ENCODE results near the gene FGGY.

The FGGY gene

DNA sequence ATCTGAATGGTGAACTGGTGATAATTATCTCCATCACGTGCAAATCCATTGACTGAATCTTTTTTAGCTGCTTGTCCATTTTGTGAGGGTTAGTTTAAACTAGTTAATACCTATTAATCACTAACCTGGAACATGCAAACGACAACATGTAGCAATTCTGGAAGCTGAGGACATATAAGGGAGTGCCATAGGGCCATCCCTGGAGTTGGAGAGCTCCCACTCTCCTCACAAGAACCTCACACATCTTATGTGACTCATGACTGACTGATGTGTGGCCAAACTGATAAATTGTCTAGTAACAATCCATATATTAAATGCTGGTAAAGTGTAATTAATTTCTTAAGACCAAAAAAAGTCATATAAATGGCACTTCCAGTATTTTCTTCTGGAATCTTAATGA lies 454.9 kb downstream of the FGGY start:
- no peak for DNase-seq

DNA sequence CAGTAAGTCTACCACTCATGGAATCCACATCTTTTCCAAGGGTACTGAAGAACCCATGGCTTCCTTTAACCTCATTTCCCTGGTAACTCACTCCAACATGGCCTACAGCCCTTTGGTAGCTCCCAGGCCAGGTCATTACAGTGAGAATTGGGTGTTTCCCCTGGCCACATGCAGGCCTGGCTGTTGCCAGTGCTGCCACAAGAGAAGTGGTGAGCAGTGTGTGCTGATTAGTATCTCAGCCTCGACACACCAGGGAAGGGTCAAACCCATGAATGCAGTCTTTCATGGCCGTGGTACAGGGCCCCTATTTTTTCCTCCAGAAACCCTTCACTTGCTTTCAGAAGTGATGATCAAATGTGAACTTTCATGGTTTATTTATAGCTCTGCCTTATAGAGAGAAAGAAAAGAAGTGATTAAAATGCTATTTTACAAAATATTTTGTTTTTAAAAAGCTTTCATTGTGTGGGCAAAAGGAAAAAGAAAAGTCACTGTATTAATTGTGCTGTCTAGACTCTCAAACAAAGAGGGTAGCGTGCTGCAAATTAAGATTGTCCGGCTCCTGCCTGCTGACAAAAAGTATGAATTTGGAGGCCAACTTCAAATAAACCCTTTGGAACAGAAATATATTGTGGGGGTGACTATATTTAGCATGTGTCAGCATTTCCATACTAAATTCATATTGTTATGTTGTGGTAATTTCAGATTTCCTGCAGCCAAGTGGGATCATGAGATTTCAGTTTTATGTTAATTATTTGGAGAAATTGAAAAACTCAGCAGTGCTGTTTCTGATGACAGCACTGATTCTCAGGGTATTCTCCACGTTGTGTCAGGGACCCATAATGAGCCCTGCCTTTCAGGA lies 455.9 kb downstream of the FGGY start:
- DNase-seq, result no peak

DNA sequence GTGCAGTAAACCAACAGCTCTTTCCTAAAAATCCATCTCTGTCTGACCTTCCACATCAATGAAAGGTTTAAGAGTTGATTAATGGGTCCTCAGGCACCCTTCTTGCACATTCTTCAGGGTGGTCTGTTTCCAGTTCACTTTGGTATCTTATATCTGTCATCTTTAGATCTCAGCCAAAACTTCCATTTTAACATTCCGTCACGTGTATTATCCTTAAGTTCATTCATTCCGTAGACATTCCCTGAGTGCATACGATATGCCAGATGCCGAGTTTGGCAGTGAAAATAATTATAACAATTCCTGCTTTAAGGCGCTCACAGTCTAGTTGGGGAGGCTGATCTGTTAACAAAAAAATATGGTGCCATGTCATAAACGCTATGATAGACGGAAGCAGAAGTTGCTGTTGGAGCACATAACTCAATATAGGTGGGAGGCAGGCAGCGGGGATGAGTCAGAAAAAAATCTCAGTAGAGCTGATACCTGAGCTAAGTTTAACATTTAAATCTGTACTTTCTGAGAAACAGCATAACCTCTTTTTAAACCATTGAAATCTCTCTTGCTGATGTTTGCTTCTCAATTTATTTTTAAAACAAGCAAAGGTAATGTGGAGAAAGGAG lies 458.3 kb downstream of the FGGY start:
- DNase-seq, result no peak

DNA sequence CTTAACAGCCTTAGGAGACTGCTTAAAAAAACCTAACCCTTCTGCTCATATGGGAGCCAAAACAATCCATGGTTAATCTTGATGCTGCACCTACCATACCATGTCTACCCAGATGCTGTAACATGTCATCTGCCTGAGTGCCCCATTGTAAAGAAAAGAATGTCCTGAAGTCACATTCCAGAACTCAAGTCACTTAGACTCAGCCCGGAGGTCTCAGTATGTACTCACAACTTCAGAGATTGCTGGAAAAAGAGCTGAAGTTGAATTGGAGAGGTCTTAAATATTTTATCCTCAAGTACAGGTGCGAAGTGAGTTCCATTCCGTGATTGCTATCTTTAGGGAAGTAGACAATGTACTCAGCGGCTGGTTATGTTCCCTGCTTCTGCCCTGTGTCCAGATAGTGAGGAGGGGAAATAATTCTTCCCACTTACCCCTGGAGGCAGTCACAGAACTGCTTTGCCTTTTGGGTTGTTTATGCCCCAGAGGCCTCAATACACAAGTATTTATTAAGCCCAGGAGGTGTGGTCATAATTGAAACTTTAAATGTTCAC lies 460.4 kb downstream of the FGGY start:
- no peak for DNase-seq

DNA sequence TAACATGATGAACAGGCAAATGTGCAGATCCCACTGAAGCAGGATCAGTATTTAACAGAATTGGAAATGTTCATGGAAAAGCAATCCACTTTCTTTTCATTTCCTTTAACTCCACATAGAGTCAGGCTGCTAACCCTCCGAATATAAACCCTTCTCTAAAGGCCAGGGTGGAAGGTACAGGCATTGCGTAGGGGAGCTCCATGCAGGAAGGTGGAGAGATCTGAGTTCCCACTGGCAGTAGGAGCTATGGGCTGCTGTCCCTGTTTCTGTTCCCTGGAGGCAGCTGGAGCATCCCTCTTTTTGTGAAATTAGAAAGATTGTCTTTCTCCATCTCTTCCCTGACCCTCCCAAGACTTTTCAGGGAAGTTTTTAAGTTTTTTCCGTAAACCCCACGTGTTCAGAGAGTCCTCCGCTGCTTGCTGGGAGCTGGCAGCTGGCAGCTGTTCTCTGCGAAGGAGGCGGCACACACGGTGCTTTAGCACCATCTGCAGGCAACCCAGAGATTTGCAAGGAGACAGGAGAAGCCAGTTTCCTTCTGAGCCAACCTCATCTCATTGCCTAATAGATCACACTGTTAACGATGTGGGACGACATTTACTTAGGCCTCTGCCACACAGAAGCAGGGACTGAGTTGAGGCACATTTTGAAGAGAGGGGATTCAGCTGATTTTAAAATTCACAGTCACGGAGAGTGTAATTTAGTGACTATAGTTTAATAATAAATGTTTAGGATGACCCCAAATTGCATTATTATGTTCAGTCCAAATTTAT lies 462.4 kb downstream of the FGGY start:
- DNase-seq, result peak; percentile 76

DNA sequence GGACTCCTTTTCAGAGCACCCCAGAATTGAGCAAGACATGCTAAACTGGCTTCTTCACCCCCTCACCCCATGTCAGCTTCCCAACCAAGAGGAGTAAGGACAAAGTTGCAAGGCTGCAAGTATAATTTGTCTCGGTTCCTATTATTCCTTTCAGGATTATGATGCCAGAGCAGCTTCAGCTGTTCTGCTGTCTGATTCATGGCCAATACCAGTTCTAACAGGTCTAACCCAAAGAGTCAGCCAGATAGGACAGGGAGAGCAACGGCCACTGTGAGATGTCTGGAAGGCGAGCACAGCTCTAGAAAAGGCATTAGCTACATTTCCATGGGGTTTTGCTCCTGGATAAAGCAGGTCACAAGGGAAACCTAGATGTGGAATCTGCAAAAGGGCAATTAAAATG lies 464.5 kb downstream of the FGGY start:
- peak; percentile 26 for DNase-seq

DNA sequence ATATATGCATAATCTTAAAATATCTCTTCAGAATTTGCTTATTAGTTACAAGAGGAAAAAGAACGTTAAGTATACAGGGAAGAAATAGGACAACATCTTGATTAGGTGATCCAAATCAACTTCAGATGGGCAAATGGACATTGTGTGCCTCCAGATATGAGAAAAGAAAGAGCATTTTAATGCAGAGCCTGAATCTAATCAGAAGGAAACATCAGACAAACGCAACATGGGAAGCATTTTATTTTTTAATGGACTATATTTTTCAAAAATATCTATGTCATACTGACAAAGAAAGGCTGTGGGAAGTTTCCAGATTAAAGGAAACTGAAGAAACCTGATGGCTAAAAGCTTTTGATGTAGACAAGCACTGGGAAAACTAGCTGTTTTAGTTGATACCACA lies 466.5 kb downstream of the FGGY start:
- DNase-seq, result no peak

DNA sequence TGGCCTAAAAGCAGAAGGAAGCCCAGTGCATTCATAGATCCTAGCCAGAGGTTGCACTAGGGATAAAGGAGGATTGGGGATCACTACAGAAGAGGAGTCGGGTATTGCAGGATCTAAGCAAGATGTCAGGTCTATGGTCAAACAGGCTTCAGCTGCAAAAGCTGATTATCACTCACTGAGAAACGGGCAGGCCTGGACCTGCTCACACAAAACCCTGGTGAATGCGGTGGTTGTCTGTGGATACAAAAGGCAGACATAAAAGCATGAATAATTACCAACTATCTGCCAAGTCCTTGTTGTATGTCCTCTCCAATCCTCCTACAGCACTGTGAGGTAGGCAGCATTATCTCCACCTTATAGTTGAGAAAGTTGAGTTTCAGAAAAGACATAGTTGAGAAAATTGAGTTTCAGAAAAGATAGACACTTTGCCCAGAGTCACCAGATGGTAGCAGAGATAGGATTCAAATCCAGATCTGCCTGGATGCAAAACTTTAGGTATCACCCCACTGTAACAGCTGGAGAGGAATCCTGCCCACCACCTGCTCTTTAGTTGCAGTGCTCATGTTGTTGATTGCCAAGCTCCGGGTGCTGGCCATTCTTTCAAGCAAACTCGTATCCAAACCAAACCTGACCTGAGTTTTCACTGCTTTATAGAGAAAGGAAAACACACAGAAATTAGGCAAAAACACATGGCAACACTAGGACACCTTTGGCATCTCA lies 468.3 kb downstream of the FGGY start:
- DNase-seq, result no peak

DNA sequence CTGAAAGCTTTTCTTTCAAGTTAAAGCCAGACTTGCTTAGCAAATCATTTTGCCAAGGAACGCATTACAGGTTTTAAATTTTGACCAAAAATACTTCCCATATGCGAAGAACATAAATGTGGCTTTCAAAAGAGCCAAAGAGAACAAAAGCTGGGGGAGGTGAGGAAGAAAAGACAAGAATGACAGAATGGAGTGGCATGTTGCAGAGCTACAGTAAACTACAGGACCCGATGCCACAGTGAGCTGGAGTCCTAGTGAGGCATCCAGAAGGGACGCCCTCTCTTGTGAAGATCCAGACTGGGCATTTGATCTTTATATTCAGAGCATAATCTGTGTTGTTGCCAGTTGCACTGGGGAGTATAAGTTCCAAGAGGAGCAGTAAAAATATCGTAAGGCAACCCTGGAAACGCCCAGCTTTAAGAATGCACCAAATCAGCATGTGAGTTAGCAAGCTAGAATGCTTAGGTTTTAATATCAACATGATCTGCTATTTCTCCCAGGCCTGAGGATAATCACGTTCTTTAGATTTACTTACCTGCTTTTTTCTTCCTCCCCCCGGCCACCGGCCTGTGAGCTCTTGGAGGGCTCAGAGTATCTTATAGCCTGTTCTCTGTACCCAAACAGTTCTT lies 469.4 kb downstream of the FGGY start:
- DNase-seq, result no peak

DNA sequence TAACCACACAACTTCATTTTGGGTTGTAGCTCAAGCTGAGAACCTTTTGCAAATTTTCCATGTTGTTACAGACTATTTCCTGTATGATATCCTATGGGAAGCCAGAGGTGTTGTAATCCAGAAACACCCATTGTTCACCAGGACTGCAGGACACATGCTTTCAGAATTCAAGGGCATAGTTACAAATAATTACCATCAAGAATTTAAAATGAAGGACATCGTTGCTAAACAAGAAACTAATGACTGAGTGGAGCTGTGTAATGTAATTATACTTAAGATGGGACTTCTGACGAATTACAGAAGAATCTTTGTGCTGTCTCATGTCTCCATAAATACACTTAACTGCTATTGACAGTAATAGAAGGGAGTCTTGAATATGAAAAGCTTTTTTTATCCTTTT lies 470.2 kb downstream of the FGGY start:
- peak; percentile 5 for DNase-seq

DNA sequence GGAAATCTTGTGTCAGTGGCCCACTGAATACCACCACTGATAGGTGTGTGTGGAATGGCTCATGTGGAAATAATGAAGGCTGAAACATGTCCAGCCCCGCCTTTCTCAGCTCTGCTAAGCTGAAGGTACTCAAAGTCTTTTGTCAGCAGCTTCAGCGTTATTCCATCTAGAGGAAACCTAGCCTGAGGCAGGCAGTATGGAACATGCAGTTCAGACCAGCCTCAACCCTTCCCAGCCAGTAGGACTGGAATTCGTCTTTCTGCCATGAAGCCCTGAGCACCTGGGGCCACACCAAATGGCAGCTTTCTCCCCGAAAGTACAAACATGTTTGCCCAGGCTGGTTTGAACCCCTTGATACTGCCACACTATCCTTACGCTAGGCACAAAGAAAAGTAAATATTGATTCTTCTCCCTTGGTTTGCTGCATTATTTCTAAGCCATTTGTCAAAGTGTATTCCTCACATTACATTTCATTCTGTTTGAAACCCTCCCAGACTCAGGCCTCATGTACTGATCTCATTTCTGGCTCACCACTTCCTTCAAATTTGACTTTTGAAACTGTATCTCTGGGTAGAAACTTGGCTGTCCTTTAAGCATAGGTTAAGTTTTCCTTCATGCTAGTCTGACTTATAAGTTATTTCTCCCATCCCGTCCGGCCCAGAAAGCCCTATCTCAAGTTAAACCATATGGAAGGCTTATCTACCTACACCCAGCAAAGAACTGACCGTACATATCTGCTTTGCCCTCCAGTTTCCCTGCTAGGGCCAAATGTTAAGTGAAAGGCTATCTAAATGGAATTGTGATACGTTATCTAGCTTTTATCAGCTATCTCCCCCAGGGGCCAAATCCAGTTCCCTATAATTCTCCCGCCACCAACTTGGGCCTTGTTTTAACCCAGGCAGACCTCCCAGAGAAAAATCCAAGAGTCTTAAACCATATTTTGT lies 472.2 kb downstream of the FGGY start:
- peak; percentile 80 for DNase-seq

DNA sequence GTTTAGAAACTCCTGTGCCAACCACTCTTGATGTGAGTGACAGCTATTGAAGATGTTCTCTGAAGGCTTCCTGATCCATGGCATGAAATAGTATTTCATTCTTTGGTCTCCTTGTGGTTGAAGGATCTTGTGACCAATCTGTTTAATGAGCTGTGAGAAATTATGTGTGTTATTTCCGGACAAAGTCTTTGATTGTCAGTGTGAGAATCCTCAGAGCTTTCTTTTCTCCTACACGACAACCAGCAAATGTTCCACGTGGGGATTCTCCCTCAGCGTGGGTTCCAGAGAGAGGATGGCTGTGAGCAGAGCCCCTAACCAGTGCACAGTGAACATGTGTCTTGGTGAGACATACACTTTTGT lies 472.8 kb downstream of the FGGY start:
- no peak for DNase-seq

DNA sequence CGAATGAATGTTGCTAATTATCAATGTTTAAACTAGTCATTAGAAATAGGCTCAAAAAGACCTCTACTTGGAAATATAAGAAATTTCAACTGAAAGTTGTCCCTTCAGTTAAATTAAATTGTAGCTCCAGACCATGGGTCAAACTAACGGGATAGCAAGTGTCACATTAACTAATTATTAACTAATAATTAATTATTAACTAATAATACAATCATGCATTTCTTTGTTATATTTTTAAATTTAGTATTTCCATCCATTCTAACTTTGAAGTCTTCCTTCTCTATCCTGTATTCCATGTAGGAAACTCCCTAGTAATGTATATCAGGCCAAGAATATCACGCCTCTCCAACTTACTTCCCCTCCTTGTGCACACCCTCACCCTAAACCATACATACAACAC lies 474.5 kb downstream of the FGGY start:
- no peak for DNase-seq

DNA sequence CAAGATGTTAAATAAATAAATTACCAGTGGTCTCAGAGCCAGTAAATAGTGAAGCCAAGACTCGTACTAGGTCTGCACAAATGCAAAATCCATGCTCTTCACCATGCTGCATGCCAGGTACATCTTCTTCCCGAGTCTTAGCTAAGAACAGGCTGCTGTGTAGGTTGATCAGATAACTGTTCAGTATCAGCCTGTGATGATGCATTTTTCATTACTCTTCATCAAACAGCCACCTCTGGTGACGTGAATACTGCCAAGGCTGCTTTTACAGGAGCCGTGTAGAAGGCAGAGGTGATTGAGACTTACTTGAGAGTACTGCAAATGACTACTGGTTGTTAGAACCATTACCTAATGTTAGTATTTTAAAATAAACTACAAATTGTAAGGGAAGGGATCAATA lies 478.6 kb downstream of the FGGY start:
- DNase-seq, result no peak

DNA sequence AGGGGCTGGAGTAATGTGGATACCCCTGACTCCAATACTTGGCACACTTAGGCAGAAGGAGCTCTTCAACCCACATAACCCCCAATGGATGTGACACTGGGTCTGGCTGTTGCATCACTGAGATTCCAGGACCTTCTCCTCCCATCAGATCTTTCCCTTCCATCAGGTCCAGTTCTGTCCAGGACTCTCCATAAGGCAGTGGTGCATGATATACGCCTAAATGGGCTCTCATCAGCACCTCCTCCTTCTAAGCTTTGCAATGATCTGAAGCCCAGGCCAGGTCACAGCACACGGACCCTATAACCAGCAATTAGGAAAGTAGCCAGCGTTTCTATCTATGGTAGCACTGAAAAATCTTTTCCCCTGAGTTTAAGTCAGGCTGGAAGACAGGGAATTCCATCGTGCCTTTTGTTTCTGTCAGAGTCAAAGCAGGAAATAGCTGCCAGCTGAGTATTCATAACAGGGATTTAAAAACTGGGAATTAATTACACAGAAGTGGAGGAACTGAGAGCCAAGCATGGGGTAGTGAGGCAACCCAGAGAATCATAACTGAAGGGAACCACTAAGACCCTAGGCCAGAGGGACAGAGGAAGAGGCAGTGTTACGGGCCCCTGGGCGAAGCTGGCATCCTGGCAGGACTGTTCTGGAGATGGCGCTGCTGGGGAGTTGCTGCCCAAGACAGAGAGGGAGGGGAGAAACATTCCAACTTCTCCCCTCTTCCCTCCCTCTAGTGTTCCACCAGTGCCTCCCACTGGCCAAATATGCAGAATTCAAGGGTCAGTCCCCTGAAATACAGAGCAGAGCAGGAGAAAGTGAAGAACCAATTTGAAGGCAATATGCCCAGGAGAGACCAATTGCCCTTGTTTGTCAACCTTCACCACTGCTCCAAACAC lies 480.3 kb downstream of the FGGY start:
- DNase-seq, result no peak

DNA sequence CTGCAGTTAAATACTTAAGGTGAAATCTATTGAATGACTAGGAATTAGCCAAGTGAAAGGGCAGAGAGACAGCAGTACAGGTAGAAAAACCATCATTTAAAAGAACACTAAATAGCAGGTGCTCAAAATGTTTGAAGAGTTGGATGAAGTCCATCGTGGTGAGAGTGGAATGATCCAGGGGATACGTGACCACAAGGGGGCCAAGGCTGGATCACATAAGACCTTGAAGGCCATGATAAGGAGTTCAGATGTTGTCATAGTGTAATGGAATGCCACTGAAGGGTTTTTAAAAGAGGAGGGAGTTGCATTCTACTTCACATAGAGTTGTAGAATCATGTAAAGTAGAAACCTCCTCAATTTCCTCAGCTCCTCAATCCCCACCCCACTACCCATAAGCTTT lies 483.1 kb downstream of the FGGY start:
- DNase-seq, result no peak

DNA sequence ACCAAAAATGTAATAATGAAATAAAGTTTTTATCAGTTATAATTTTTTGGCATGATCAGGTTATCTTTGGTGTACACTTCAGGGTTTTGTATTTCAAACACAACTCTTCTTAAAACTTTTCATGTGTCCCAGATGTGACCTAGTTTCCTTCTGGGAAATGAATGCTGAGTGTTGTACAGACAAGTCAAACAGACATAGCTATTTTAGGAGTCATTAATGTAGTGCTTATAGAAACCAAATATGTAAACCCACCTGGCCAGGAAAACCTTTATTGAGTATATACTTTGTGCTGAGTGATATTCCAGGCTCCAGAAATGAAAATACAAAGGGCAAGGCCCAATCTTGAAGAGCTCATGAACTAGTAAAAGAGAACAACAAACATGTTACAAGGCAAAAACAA lies 491.9 kb downstream of the FGGY start:
- DNase-seq, result no peak

DNA sequence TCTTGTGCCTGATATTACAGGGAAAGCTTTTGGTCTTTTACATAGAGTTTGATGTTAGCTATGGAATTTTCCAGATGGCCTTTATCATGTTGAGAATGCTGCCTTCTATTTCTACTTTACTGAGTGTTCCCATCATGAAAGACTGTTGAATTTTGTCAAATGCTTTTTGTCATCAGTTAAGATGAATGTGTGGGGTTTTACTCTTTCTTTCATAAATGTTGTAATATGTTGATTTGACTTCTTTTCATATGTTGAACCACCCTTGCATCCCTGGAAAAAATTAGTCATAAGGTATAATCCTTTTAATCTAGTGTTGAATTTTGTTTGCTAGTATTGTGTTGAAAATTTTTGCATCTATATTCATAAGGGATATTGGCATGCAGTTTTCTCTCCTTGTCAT lies 501.7 kb downstream of the FGGY start:
- no peak for DNase-seq

DNA sequence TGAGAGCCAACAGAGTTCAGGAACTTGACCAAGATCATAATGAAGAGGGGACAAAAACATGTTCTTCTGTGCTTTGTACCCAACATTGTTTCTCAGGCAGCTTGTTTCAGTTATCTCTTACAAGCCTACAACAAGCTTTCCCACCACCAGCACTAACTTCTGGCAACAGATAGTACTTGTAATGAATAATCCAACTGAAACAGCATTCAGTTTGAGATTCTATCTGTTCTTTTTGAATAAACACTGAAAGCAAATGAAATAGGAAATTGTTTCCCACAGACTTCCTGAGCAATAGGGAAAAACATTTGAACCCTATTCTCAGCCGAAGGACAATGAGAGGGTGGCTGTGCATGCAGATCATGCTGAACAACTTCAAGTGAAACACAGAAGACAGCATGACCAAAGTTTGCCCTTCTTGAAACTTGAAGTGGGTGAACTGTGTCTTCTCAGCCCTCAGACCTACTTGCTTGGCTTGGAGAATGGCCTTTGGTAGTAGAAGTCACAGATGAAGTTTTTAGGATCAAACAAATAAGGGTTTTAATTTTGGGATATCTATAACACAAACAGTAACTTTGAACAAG lies 506.7 kb downstream of the FGGY start:
- DNase-seq, result no peak

DNA sequence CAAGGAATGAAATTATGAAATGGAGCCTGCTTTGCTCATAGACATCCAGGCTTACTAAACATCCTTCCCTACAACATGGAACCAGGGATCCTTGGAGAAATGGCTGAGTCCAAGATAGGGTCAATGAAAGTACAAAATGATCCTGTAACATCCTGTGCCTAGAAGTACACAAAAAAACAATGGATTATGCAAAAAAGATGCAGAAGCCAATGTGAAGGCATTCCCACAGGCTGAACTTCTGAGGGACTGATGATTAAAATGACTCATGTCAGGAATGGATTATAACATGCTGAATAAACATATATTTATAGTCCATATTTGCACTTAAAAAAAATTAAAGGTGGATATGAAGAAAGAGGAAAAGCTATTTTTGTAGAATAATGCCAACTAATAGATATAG lies 507.4 kb downstream of the FGGY start:
- no peak for DNase-seq

All from NCI-H2029 (cell line).